Omental fat pad (tissue), 4 donors: Measurements from ENCODE around the gene AGAP2. TPM values are rescaled to one million over a fixed set of nuclear protein-coding genes. Genes with fewer than 3 reads are reported as not detected.

Experiments used
- ATAC-seq: fragments of 150-250 bp; one replicate; pipeline ENCODE4 v1.9.1; 2016; ENCODE audit warnings: mild to moderate bottlenecking, moderate library complexity; ENCODE audit not compliant: low FRiP score
- DNase-seq: peaks from one replicate; pipeline ENCODE4 v3.0.0-alpha.2; 2019; ENCODE audit warnings: low spot score
- CTCF ChIP-seq, 3 donors: fragments of 450-650 bp; IDR thresholded peaks; one replicate each; pipeline ENCODE4 v1.5.1; 2016 to 2017; ENCODE audit warnings: antibody characterized with exemption in 3 of 3, mild to moderate bottlenecking in 3 of 3, moderate library complexity in 2 of 3
- total RNA-seq, 4 donors: library from RNA; depleted of rRNA; stranded (reverse); fragments of >200 nt; gene quantifications; one replicate each; pipeline ENCODE4 v1.1.0, GENCODE V29; 2016

The AGAP2 gene
- total RNA-seq, 4 donors from 2014 or later, result 1.2 to 7.1 (median 1.9) TPM

DNA sequence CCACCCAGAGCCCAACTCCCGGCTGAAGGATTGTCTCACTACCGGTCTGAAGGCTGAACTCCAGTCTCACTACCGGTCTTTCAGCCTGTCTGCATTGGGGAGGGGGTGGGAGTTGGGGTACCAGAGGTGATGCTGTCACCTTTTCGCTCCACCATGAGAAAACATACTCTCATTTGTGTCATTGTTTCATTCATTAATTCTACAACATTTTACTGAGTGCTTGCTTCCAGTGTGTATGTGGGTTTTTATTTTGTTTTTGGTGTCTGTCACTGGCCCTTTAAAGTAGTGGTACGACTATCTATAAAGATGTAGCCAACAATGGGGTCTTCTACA is 14.1 kb upstream of the AGAP2 start:
- ATAC-seq, result no peak
- no peak for DNase-seq
- TF ChIP-seq CTCF (IDR thresholded peaks at IDR 0.05), result no peak

DNA sequence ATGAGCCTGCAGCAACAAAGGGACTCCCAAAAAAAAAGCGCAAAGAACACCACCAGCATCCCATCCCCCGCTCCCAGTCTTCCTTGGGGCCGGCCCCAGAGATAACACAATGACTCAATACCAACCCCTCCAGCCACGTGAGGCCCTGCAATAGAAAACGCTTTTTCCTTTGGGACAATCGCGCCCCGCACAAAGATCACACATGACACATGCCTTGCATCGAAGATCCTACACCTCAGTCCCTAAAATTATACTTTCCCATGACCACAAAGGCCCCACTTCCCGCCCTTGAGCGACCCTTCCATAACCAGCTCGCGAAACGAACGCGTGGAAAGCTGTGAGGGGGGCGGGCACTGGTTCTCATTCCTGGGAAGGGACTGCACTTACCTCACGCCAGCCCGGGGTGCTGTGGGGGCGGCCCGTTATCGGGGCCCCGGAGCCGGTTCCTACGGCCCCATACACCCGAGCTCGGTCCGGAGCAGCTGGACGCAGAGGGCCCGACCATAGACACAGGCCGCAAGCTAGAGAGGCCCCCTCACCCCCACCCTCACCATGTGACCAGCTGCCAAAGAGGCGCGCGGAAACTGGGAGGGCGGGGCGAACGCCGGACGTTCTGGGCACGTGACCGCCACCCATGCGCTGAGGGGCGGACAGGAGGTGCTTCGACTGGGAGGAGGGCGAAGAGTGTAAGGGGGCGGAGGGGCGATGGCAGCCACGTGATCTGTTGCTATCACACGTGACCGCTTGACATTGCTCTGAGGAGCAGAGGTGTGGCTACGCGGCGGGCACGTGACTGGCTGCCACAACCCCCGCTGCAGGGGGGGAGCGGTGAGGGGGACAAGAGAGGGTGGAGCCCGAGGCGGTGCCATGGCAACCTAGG is 13.5 kb upstream of the AGAP2 start, which contains the start of gene CDK4:
CDK4 (minus strand) TSS at position 523 of the 880 bp plus-strand sequence. CDS start 593 bp downstream, outside the sequence.
- ATAC-seq, result peak; percentile 90
- no peak for TF ChIP-seq CTCF (IDR thresholded peaks at IDR 0.05)
- peak; percentile 94 for DNase-seq

DNA sequence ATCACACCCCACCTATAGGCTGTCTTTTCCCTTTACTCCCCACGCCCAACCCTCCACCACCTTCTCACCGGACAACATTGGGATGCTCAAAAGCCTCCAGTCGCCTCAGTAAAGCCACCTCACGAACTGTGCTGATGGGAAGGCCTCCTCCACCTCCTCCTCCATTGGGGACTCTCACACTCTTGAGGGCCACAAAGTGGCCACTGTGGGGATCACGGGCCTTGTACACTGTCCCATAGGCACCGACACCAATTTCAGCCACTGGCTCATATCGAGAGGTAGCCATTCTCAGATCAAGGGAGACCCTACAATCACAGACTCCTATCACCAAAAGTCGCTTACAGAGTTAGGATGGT is 12.9 kb upstream of the AGAP2 start:
- no peak for TF ChIP-seq CTCF (IDR thresholded peaks at IDR 0.05)
- ATAC-seq (no peak), DNase-seq (no peak)

- DNase-seq (no peak), ATAC-seq (no peak)
- TF ChIP-seq CTCF (IDR thresholded peaks at IDR 0.05), result no peak
These were observed 12.3 kb upstream of the AGAP2 start for GRCh38 chr12:57750561-57751431.

GRCh38 chr12:57749061-57749460 is 10.5 kb upstream of the AGAP2 start:
- TF ChIP-seq CTCF (IDR thresholded peaks at IDR 0.05), result no peak
- no peak for ATAC-seq
- DNase-seq, result no peak

- ATAC-seq, result no peak
- DNase-seq, result no peak
- TF ChIP-seq CTCF (IDR thresholded peaks at IDR 0.05), result no peak
These were observed 7.5 kb upstream of the AGAP2 start for GRCh38 chr12:57746025-57746424.
